CD1c-positive myeloid dendritic cell (primary cell): ENCODE data around the gene GPX4.
A peak's percentile ranks its signal among the peaks of the same experiment; 100 is the strongest.

Source experiments
- DNase-seq: peaks from one replicate; pipeline ENCODE4 v3.0.0-alpha.2; 2016; ENCODE audit errors: extremely low spot score

Gene GPX4

DNA sequence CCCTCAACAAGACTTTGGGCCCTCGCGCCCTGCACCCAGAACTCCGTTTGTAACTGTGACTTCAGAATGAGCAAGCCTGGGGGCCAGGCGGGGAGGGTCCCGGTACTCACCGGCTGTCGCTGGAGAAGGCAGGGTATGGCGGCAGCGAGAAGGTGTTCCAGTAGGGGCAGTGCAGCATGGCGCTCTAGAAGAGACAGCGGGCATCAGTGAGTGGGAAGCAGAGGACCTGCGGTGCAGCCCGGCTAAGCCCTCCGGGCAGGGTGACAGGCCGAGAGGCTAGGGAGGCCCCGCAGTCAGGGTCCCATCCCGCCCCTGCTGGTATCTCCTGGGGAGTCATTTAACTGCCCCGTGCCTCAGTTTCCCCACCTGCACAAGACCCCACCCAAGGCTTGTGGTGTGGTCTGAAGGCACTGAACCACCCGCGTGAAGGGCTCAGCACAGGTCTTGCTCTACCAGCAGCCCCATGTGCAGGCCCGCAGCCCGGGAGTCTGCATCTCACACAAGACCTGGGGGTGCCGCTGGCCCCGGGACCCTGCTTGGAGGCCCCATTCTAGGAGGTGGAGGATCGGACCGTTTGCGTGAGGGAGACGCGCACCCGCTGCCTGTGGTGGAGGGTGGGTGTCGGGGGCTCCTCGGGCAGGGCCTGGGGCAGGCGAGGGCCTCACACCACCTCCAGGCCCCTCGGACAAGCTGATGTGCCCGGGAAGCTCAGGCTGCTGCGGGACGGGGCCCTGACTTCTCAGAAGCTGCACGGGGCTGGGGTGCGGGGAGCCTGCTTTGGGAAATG lies 45.7 kb downstream of the GPX4 start:
- DNase-seq, result no peak

DNA sequence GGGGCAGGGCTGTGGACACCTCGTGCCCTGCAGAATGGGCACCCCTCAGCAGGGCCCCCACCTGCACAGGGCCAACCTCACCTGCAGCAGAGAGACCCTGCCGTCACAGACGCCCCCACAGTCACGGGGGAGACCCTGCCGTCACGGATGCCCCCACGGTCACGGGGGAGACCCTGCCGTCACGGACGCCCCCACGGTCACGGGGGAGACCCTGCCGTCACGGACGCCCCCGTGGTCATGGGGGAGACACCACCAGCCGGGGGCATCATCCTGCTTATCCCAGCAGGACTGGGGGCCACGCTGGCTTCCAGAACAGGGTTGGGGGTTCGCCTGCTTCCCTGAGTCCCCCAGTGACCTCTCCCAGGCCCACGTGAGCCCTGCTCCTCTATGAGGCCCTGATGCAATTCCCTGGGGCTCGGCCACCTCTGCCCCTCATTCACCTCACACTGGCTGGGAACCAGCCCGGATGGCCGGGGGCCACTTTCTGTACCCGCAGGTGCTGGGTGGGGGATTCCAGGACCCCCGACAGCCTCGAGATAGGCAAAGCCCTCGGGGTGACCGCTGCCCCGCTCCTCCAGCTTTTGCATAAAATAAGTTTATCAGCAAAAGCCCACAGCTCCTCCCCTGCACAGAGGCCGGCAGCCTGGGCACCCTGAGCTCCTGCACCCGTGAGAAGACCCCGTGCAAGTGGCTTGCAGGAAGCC lies 46.7 kb downstream of the GPX4 start:
- no peak for DNase-seq

DNA sequence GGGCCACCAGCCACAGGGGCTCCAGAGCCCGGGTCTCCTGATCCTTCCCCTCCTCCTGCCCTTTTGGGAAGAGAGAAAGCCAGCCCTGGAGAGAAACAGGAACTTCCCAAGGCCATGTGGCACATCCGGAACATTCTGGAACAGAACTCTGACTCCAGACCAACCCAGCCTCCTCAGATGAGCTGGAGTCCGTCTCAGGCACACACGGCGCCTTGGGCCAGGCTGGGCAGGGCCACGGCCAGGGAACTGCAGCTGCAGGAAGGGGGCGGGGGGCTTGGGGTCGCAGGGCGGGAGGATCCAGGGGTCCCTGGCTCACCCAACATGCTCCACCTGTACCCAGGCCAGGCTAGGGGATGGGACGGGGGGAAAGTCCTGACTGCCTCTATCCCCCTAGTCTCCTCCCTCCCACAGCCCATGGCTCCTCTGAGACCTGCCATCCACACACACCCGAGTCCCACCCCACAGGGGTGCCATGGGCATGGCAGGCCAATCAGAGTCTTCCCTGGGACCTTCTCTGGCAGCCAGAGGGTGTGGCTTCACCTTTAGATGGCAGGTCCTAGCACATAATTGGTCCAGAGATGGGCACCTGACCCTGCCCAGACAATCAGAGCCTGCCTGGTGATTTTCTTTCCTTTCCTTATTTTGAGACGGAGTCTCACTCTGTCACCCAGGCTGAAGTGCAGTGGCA lies 47.4 kb downstream of the GPX4 start:
- DNase-seq, result peak; percentile 53

DNA sequence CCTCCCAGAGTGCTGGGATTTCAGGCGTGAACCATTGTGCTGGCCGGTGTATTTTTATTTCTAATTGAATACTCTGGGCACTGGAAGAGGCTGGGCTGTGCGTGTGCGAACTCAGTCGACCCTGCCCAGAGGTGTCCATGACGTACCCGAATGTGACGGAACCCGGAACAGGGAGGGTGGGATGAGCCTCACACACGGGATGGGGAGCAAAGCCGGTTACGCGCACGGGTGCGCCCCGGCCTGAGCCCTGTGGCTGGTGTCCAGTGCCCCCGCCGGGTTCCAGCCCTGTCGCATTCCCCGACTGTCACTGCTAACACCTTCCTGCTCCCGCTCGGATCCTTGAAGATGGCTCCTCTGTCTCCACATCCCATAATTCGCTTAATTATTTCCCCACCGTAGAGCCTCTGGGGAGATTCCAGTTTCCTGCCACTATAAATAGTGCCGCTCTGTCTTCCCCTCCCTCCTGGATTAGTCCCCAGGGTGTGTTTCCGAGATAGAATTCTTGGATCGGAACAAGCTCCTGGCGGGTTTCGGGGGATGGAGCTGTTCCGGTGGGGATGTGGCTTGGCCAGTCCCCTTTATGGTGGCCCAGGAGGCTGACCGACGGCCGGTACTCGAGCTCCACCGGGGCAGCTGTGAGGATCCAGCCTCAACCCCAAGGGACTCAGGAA lies 48.3 kb downstream of the GPX4 start:
- DNase-seq, result no peak

DNA sequence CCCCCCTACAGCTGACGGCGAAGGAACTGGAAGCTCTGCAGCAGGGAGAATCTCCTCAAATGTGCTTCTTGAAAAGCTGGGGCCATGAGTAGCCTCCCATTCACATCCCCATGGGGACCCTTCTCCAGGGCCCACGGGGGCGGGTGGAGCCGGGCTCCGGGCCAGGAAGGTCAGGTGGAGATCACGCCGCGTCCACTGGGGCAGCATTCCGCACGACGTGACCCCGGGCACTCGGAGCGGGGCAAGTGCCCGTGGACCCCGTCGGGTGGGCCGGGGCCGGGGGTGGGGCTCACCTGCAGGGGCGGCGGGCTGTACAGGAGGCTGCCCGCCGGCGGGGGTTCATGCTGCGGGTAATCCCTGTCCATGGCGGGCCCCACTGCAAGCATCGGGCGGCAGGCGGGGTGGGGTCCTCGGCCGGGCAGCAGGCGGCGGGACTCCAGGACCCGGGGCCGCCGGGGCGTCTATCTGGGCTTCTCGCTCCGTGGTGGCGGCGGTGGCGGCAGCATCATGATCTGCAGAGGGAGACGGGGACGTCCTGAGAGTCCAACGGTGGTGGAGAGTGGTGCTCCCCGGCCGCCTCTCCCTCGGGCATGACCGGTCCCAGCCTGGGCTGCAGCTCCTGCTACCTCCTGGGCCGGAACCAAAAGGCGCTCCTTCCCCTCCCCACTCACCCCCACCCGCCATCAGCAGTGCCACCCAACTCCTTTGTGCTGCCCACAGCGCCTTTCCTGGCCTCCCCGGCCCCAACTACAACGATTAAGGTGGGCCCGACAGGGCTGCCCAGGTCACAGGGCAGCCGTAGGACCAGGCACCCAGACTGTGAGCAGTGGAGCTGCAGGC lies 50.3 kb downstream of the GPX4 start:
- DNase-seq, result no peak

DNA sequence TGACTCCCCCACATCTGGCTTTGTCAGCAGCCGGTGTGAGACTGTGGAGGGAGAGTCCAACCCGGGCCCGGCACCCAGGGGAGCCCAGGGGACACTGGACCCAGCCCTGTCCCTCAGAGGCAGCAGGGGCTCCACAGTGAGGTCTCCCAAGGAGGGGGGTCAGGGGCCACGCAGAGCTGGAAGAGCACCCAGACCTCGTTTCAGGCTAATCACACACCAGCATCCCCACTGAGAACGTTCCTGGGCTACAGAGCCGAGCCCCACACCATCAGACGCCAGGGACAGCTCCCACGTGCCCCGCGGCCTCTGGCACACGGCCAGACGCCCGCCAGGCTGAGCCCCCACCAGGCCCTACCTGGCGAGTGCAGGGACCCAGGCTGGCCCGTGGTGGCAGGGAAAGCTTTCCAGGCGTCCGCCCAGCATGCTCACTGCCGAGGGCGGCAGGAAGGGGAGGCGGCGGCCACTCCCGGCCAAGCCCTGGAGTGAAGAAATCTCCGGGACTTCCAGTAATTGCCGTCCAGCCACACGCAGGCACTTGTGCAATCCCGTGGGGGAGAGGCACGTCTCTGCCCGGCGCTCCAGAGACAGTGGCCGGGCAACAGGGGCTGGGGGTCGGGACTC lies 51.0 kb downstream of the GPX4 start:
- DNase-seq, result peak; percentile 89

DNA sequence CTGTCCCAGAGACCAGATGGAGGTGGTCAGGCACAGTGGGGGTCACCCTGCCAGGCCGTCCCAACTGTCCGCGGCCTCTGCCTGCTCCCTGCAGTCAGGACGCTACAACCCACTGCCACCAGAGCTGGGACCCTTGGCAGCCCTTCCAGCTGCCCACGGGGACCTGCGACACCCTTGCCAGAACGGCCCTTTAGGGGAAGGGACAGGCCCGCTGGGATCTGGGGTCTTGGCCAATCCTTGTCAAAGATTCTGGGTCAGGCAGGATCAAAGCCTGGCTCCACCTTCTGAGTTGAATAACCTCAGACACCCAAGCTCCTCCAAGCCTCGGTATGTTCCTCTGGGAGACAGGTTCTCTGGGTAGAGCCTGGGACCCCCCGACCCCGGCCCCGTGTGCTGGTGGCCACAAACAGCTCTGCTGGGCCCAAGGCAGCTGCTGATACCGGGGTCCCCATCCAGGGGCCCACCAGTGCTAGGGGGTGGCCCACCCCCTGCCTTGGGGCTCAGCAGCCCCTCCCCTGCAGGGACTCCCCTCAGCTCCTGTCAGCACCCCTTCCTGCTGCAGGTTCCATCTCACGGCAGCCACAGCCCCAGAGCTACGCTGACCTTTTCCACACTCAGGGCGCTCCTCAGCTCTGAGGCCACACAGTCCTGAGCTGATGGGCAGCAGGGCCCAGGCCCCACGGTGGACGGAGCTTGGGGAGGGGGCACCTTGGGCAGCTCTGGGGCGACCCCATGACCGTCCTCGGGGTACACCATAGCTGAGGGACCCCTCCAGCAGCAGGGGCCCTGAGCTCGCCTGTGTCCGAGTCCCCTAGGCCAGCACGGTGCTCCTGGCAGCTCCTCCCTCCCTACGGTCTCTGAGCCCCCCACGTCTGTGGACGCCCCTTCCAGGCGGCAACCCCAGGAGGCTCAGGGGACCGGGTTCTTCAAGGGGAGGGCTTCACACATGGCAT lies 51.8 kb downstream of the GPX4 start:
- DNase-seq, result peak; percentile 35
